ENCODE results near the gene CIAO3.

CIAO3 gene

GRCh38 chr16:684961-685696 is 55.7 kb downstream of the CIAO3 start:
- Mint-ChIP-seq H3K27ac (no peak overlapping the region), H3K4me3 (no peak overlapping the region), H3K9me3 (no peaks in the 10 kb centered on the region), H3K27me3 (ENCODE audit: low read depth) (no peaks in the 10 kb centered on the region), H3K4me1 (ENCODE audit: low read depth) (peaks cover 13% of the 10 kb centered on the region), H3K36me3 (ENCODE audit: low read depth) (peaks cover 10% of the 10 kb centered on the region)

GRCh38 chr16:684071-684794 is 56.6 kb downstream of the CIAO3 start, which contains the start of gene JMJD8:
TSS of gene JMJD8 (minus strand) at chr16:684334. CDS start at chr16:684319, 15 bp downstream.
- Mint-ChIP-seq H3K36me3 (ENCODE audit: low read depth) (peaks cover 10% of the 10 kb centered on the region), H3K9me3 (no peaks in the 10 kb centered on the region), H3K4me1 (ENCODE audit: low read depth) (peaks cover 11% of the 10 kb centered on the region), H3K27me3 (ENCODE audit: low read depth) (no peaks in the 10 kb centered on the region), H3K27ac (peak within 1 kb of the TSS; percentile 36), H3K4me3 (peak within 1 kb of the TSS; percentile 71)

GRCh38 chr16:683396-684070 is 57.3 kb downstream of the CIAO3 start:
- Mint-ChIP-seq H3K27ac (no peak overlapping the region), H3K27me3 (ENCODE audit: low read depth) (no peaks in the 10 kb centered on the region), H3K36me3 (ENCODE audit: low read depth) (peaks cover 10% of the 10 kb centered on the region), H3K4me1 (ENCODE audit: low read depth) (peaks cover 13% of the 10 kb centered on the region), H3K9me3 (no peaks in the 10 kb centered on the region), H3K4me3 (peak overlapping the region; percentile 71)

- Mint-ChIP-seq H3K4me3 (peak overlapping the region; percentile 71), H3K27ac (peak overlapping the region; percentile 55), H3K27me3 (ENCODE audit: low read depth) (no peaks in the 10 kb centered on the region), H3K9me3 (no peaks in the 10 kb centered on the region), H3K4me1 (ENCODE audit: low read depth) (peaks cover 13% of the 10 kb centered on the region), H3K36me3 (ENCODE audit: low read depth) (peaks cover 10% of the 10 kb centered on the region)
These were observed 58.1 kb downstream of the CIAO3 start for GRCh38 chr16:682493-683395.

GRCh38 chr16:681746-682427 is 58.9 kb downstream of the CIAO3 start:
- Mint-ChIP-seq H3K27ac (peak overlapping the region; percentile 55), H3K36me3 (ENCODE audit: low read depth) (peaks cover 10% of the 10 kb centered on the region), H3K9me3 (no peaks in the 10 kb centered on the region), H3K4me3 (peak overlapping the region; percentile 71), H3K4me1 (ENCODE audit: low read depth) (peaks cover 13% of the 10 kb centered on the region), H3K27me3 (ENCODE audit: low read depth) (no peaks in the 10 kb centered on the region)

- Mint-ChIP-seq H3K27ac (no peak overlapping the region), H3K27me3 (ENCODE audit: low read depth) (no peaks in the 10 kb centered on the region), H3K9me3 (no peaks in the 10 kb centered on the region), H3K4me3 (peak overlapping the region; percentile 73), H3K4me1 (ENCODE audit: low read depth) (peaks cover 13% of the 10 kb centered on the region), H3K36me3 (ENCODE audit: low read depth) (peaks cover 9% of the 10 kb centered on the region)
These were observed 59.6 kb downstream of the CIAO3 start for GRCh38 chr16:680967-681745.

GRCh38 chr16:680625-680945 is 60.2 kb downstream of the CIAO3 start:
- peaks cover 13% of the 10 kb centered on the region for H3K4me1 Mint-ChIP-seq (ENCODE audit: low read depth)
- H3K27ac Mint-ChIP-seq: no peak overlapping the region
- peaks cover 8% of the 10 kb centered on the region for H3K36me3 Mint-ChIP-seq (ENCODE audit: low read depth)
- no peaks in the 10 kb centered on the region for H3K9me3 Mint-ChIP-seq
- no peaks in the 10 kb centered on the region for H3K27me3 Mint-ChIP-seq (ENCODE audit: low read depth)
- H3K4me3 Mint-ChIP-seq: peak overlapping the region; percentile 82

- Mint-ChIP-seq H3K36me3 (ENCODE audit: low read depth) (peaks cover 8% of the 10 kb centered on the region), H3K4me3 (peak within 1 kb of the TSS; percentile 82), H3K27me3 (ENCODE audit: low read depth) (no peaks in the 10 kb centered on the region), H3K27ac (peak within 1 kb of the TSS; percentile 79), H3K9me3 (no peaks in the 10 kb centered on the region), H3K4me1 (ENCODE audit: low read depth) (peaks cover 13% of the 10 kb centered on the region)
These were observed 60.8 kb downstream of the CIAO3 start, which contains the start of gene STUB1 for GRCh38 chr16:679814-680624. TSS of gene STUB1 (plus strand) at chr16:680410. CDS start at chr16:680526, 116 bp downstream.

Data from T-helper 1 cell treated with Interleukin-12 subunit alpha and Interleukin-12 subunit beta and Interleukin-4 antibody, amounts not matched to agents 30 μg/mL and 1 μg/mL, for 36 hours (primary cell).